ENCODE measurements around the gene LRRC34.

Gene LRRC34

DNA sequence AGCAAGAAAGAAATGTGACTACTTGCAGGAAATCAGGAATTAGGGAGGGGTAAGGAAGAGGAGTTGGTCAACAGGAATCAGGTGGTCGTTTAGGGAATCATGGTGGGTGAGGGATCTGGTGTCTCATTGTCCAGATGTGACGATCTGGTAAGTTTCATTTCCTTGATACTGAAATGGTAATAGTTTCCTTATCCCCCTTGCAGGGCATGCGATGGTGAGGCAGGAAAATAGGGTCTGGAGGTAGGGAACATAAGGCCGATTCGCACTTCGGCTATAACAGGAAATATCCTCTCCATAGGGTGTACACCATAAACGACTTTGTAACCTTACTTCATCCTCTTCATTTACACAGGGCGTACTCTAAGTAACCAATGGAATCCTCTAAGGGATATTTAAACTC, 574 bp upstream of the LRRC34 start:
- no peak for DNase-seq

DNA sequence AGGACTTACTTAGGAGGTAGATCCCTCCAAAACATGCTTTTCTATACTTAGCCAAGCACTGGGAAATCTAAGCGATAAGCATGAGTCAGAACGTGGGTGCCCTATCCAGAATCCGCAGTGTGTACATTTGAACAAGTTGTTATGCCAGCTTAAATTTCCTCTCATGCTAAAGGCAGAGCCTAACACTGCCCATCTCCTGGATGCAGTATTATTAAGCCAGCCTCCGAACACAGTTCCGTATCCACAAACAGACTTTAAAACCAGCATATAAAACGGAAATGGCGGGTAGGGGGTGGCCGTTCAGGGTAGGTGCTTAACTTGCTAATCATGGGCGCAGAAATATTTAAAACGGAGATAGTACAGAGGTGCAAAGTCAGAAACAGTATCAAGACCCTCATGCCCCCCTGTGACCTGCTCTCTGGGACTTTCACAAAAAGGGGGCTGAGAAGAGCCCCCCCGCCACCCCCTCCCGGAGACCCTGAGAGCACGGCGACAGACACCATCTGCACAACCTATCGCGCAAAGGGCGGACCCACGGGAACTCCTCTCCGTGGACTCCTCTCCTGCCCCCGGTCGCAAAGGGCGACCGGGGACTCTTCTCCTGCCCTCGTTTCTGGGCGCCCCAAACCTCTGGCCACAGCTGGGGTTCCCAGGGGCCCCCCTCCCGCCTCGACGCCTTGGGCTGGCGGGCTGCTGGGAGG, 923 bp downstream of the LRRC34 start:
- DNase-seq = peak; percentile 2

DNA sequence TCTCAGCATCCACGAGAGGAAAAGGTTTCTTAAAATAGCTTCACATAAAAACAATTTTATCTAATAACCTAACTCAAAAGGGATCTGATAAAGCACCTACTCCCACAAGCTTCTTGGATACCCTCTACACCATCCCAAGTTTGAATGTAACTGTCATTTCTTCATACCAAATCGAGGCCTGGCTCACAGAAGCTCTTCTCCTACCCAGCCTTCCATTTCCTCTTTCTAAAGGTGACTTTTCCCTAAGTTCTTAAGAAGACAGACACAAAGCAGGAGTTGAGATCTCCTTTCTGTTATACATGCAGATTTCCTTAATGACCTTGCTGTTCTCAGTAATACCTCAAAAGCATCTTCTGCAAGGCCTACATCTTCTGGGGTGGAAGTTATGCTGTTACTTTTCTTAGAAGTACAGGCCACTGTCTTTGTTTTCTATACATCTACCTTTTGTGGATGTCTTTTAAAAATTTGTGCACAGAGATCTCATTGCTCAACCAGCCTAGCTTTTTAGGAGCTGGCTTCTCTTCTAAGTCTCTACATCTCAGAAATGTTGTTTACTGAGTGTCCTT, 3.4 kb downstream of the LRRC34 start:
- DNase-seq = no peak

DNA sequence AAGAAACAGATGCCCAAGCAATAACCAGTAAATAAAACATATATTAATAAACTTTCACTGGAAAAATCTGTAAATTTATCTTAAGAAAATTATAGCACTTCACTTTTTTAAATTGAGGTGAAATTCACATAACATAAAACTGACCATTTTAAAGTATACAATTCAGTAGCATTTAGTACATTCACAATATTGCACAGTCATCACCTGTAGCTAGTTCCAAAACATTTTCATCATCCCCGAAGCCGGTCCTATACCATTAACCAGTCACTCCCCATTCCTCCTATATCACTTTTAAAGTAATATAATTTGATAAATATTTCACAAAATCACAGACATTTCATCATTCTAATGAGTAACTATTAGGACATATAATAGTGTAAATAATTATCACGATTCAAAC, 8.0 kb downstream of the LRRC34 start:
- DNase-seq = no peak

DNA sequence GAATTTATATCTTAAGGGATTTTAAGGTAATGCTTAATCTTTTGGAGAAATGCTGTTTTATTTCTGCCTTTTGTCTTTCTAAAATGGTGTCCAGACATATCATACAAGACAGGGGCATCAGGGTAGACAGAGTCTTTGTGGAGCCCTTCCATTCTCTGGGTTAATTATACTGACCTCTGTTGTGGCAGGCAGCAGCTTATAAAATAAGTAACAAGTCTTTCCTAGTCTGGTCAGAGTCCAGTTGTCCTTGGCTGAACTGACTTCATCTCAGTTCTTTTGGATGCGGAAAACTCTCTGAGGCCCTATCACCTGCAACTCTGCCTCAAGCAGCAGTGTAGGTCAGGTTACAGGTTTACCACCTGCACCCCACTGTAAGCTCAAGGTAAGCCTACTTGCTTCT, 20.3 kb downstream of the LRRC34 start:
- no peak for DNase-seq

DNA sequence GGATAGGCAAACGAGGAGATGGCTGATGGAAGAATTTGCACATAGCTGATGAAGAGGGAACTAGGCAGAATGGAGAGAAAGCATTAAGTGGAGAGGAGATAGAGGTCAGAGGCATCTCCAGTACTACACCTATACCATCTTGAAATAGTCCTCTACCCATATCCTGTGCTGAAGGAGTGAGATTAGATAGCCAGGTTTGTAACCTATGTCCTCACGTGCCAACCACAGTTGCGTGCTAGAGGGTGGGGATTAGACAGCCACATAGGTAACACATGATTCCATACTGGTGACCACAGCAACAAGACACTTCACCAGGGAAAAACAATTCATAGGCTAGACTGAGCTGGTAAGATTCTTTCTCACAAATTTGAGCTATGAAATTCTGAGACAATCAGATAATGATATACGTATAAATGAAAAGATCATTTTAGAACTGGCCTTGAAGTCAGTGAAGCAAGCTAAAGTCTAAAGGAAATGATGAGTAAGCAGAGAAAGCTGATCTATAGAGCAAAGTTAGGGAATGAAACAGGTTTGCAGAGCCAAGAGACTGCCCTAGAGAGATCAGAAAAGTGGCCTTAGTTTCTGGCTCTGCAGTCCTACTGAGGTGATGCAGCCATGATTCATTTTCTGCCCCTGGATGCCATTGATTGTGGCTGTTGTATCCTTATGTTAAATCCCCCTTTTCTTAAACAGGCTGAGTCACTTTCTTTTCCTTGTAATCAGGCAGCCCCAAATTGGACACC, 21.8 kb downstream of the LRRC34 start:
- no peak for DNase-seq

DNA sequence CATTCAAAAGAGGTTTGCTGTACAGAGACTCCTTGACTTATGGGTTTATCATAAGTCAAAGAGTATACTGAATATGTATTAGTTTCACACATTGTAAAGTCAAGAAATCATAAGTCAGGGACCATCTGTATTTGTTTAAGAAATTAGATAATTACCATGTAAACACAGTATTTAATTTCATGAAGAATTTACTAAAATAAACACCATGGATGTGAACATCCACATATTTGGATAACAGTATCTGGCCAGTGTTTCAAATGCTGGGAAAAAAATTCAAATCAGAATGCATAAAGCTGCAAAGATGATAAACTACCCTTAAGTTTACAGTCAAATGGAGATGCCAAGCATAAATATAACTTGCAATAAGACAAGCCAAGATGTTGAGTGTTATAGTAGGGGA, 22.5 kb downstream of the LRRC34 start:
- DNase-seq = no peak

DNA sequence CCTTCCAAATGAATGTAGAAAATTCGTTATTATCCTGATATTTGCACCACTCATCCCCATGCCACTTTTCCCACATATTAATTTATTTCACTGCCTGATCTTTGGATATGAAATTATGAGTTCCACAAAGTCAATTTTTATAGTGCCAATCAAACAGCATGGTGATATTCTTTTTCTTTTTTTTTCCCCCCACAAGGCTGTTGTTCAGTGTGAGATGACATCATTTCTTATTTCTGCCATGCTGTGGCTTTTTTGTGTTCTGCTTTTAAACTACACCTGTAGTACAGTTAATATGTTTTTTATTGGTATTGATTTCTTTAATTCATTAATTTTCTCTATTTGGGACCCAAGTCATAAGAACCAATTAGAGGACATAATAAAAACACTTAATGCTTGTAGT, 24.9 kb downstream of the LRRC34 start:
- no peak for DNase-seq

DNA sequence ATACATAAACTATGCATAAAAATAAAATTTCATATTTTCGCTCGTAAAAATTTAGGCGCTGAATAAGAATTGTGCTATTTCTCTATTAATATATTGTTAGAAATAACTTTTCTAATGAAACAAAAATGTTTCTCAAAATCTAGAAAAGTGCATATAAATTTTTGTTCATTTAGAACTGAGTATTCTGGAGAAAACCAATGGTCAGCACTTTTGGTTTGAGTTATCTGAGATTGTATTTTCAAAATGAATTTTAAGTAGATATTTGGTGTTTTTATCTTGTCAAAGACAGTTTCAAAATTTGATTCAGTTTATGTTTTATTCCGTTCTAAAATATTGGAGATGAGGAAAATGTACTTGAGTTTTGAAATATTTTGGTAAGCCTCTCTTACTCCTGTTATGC, 25.6 kb downstream of the LRRC34 start:
- DNase-seq = no peak

DNA sequence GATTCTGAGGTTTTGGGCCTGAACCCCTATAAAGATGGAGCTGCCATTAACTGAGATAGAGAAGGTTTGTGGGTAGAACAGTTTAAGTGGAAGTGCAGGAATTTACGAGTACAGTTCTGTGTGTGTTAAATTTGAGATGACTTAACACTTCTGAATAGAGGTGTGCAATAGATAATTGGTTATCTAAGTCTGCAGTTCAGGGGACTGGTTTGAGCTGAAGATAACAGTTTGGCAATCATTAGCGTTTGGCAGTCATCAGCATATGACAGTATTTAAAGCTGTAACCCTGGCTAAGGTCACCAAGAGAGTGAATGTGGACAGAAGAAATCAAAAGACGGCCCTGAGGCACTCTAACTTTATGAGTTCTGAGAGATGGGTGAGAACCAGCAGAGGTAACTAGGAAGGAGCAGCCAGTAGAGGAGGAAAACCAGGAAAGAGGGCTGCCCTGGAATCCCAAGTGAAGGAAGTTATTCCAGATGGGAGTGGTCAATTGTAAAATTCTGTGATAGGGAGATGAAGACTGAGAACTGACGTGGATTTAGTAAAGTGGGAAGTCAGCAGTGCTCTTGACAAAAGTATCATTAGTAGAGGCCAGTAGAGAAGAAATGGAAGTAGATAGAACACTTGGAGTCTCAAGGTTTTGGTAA, 31.4 kb downstream of the LRRC34 start:
- DNase-seq = no peak

DNA sequence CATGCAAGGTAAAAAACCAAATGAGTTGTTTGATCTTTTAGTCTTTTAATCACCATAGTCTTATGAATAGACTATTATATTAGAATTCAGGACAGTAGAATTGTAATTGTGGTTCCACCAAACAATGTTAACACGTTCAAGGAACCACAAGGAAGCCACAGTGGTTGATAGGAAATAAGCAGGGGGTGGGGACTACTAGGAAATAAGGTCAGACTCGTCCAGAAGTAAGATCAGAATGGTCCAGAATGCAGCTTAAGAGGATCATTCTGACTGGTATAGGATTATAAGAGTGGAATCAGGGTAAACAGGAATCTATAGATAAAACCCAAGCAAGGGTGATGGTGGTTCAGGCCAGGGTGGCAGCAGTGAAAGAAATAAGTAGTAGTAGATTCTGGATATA, 32.0 kb downstream of the LRRC34 start:
- no peak for DNase-seq

DNA sequence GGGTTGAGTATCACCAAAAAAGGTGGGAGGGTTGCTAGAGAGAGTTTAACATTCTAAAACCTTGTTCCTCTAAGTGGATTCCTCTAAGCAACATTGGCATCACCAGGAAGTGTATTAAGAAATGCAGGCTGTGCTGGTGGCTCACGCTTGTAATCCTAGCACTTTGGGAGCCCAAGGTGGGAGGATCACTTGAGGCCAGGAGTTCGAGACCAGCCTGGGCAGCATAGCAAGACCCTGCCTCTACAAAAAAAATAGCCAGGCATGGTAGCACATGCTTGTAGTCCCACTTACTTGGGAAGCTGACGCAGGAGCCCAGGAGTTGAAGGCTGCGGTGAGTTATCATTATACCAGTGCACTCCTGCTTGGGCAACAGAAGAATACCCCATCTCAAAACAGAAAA, 34.9 kb downstream of the LRRC34 start:
- DNase-seq = no peak

DNA sequence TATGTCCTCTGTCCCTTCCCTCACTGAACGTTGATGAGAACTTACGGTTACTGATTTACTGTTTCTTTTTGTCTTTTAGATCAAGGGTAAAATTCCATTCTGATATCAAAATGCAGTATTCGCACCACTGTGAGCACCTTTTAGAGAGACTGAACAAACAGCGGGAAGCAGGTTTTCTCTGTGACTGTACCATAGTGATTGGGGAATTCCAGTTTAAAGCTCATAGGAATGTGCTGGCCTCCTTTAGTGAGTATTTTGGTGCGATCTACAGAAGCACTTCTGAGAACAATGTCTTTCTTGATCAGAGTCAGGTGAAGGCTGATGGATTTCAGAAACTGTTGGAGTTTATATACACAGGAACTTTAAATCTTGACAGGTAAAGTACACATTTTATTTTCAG, 38.5 kb downstream of the LRRC34 start:
- DNase-seq = no peak

DNA sequence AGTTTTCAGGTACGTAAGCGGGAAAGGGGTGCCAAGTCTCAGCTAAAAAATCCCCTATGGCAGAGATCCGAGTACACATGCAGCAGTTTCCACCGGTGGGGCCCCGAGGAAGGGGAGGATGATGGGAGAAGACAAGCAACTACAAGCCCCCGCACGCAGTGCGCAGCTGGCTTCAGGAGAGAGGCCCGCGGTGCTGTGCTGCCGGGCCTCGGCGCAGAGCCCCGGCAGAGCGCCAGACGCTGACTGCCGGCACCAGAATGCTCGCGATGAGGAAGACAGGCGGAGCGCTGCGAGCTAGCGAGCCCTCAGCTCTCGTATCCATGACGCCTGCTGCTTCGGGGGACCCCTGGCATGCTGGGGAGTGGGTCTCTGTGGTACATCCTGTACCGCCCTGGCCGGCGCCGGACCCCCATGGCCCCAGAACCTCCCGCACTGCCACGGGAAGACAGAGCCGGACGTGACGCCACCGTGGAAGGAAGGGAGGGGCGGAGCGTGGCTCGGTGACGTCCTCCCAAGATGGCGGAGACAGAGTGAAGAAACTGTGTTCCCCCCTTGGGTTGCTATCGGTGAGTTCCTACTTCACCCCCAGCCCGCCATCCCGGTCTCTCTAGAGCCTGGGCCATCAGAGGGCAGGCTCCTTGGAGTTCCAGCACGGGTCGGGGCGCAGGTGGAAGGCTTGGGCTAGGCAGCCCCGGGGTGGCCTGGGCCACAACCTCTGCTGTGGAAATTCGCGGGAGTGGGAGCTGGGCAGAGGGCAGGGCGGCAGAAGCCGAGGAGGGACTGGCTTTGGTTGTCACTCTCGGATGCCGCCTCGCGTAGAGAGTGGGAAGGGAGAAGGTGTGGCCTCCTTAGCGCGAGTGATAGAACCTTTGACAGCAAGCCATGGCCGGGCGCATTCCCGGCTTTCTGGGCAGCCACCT, 39.5 kb downstream of the LRRC34 start, which contains the start of gene MYNN:
TSS of gene MYNN (plus strand) at position 500 of the 920 bp plus-strand sequence. CDS start 900 bp downstream, outside the sequence.
- peak; percentile 91 for DNase-seq

DNA sequence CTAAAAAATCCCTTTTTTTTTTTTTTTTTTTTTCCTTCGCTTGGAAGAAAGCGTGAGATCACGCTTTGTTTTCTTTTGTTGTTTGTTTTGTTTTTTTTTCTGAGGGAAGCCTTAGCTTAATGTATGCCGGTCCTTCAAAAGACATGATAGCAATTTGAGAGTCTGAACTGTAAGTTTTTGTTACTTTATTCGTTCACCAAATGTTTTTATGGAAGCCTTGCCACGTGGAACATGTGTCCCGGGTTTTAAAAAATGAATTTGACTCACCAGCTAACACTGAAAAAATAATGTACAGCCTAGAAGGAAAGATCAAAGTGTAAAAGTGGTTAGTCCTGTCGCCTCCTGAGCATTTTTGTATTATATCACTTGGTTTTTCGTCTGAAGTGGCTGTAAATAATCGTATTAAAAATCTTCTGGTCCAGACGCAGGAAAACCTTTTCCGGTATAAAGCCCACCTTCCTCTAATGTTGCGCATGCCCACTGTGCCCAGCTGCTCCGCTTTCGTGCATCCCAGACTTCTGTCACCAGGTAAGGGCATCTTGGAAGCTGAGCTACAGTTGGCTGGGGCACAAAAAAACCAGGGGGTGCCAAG, 40.3 kb downstream of the LRRC34 start:
- DNase-seq = no peak

DNA sequence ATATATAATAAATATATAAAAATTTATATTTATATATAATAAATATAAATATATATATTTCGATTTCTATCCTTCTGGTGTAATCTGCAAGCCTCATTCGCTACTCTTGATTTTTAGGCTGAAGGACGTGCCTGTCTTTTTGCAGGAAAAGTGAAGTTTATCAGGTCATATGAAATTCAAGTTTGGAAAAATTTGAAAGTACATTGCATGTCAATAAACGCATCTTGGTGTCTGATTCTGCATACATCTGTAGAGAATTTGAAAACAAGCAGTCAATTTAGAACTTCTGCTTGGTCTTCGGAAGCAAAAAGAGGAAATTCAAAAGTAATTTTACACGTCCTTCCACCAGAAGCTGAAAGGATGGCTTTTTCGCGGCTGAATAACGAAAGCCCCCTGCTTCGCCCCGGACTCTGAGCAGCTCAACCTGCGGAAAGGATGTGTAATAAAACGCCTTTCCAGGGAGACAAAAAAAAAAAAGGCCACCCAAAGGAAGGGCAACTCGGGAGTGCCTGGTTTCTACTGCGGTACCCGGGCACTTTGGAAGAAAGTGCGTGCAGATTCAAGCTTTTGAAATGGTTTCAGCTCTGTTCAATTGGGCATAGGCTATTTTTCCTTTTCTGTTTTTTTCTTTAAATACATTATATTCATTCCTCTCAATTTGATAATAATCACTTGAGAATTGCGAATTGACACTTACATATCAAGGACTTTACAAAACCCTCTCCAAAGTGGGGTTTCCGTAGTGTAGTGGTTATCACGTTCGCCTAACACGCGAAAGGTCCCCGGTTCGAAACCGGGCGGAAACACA, 41.0 kb downstream of the LRRC34 start:
- peak; percentile 50 for DNase-seq

DNA sequence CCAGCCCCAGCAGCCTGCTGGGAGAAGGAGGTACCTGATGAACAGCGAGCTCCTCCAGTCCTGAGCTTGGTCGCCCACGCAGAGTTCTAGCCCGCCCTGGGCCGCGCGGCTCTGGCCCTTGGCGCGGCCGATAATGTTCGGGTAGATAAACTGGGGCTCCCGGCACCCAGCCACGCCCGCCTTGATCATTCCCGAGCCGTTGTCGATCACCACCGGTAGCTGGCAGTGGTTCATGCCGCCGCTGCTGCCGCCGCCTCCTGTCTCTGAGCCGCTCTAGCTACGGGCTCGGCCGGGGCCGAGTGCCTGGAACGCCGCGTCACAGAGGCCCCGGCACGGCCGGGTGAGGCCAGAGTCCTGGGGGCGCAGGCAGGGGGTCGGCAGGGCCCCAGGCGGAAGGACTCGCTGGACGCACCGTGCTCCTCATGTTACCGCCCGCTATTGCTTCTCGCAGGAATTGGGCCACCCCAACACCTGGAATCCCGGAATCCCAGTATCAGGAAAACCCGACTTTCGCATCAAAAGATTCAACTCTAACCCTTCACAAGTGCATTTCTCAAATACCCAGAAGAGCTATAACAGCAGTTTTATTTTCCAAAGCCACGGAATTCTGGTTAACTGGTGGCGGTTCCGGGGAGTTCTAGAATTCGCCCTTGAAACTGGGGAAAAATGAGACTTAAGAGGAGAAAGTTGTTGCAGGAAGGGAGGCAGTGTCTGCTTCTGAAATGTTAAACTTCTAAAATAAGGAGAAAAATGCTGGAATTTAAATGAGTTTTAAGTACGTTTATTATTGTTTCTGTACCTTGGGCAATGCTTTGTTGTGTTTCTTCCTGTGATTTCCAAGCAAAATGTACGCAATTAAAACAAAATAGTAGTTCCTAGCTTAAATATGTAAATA, 43.2 kb downstream of the LRRC34 start, which contains the start of gene ACTRT3:
TSS of gene ACTRT3 (minus strand) at position 275 of the 895 bp plus-strand sequence. CDS start at position 234, 41 bp downstream.
- DNase-seq = peak; percentile 70

DNA sequence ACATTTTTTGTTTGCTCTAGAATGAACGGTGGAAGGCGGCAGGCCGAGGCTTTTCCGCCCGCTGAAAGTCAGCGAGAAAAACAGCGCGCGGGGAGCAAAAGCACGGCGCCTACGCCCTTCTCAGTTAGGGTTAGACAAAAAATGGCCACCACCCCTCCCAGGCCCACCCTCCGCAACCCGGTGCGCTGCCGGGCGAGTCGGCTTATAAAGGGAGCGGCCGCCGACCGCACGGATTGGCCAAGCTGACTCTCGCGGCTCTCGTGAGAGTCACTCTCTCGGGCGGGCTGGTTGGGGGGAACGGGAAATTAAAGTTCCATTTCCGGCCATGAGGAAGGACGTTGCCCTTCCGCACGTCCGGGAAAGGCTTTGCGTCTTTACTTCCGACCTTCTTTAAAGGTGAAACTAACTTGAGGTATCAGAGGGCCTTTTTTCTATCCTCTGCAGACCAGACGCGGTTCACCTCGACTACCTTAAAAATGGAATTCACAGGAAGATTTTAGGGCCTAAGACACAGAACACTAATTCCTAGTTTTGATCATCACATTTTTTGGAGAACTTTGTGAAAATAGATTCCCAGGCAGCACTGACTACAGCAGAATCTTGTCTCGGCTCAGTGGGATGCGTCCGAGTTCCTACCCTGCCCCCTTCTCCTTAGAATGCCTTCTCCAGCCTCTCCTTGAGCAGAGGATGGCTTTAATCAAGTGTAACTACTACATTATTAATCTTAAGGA, 47.7 kb downstream of the LRRC34 start, which contains the start of gene TERC:
TSS of gene TERC (minus strand) at position 179 of the 731 bp plus-strand sequence.
- DNase-seq = peak; percentile 94

DNA sequence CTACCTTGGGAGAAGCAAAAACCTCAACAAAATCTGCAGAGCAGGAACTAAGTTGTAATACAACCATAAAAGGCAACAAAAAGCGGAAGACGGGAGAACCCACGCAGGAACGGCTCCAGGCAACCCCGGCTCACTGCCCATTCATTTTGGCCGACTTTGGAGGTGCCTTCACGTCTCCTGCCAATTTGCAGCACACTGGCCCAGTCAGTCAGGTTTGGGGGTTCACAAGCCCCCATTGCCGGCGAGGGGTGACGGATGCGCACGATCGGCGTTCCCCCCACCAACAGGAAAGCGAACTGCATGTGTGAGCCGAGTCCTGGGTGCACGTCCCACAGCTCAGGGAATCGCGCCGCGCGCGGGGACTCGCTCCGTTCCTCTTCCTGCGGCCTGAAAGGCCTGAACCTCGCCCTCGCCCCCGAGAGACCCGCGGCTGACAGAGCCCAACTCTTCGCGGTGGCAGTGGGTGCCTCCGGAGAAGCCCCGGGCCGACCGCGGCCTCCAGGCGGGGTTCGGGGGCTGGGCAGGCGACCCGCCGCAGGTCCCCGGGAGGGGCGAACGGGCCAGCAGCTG, 48.3 kb downstream of the LRRC34 start:
- peak; percentile 72 for DNase-seq

Data from stimulated activated CD4-positive, alpha-beta T cell treated with anti-CD3 and anti-CD28 coated beads, Interleukin-1b, Interleukin-23, amount 100 ng/mL, for 48 hours (primary cell).